Activated gamma-delta T cell treated with anti-CD3 and anti-CD28 coated beads, Interleukin-2, amount 50 U/mL, for 16 hours (primary cell): ENCODE data around the gene RAC3.

Source experiments
- DNase-seq: peaks from one replicate; pipeline ENCODE4 v3.0.0-alpha.2; 2020; ENCODE audit warnings: low read depth

Gene RAC3

DNA sequence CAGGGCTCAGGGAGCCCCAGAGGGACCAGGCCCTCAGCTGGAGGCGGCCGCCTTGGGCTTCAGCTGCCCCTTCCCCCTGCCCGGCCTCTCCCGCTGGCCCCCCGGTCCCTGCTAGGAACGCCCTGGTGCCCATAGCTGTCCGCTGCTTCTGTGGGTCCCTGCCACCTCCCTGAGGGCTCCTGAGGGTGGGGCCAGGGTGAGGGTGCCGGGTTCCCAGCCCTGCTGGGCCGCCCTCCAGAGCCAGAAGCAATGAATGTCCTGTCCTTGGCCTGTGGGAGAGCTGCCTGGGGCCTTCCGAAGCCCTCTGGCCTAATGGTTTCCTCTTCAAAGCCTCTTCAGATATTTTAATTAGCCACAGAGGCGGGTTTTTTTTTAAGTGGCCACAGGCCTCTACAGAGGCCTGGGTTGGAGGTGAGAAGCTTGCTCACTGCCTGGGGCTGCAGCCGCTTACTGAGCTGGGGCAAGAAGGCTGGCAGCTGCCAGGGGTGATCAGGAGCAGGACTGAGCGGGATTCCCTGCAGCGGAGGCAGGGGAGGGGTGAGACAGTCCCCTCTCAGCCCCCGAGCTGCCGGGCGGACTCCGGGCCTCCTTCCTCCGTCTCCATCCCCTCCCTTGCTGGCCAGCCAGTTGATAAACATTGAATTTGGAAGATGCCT is 18.7 kb upstream of the RAC3 start:
- DNase-seq: no peak

DNA sequence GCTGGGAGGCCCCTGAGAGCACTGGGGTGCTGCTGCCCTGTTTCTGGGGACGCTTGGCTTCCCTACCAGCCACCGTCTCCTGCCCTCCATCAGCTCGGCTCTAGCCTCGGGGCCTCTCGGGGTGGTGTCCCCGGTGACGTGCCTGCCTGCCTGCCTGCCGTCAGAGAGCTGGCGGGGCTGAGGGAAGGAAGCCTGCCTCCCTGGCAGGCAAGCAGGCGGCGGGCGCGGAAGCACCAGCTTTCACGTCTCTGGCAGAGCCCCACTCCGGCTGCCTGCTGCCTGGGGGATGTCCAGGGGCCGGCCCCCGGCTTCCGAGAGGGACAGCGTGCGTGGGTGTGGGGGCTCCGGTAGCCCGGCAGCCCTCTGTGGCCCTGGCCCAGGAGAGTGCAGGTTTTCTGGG is 18.1 kb upstream of the RAC3 start:
- no peak for DNase-seq

DNA sequence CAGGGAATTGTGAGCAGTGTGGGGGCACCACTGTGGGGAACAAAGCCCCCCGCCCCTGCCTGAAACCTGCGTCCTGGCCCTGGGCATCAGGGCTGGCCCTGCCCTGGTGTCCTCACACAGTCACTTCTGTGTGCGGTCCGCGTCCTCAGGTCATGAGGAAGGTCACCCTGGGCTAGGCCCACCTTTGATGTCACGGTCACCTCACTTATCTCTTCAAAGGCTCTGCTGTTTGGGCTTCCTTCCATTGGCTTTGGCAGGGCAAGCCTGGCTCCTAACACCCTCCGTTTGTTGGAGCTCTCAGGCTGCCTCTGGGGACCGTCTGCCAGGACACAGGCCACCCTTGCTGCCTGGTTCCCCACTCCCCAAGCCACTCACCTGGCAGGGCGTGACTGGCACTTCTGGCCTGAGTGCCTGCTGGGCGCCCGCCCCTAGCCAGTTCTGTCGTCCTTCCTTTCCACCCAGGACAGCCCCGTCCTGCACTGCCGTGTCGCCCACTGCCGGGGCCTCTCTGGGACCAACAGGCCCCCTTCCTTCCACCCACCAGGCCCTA is 17.6 kb upstream of the RAC3 start:
- DNase-seq: no peak

DNA sequence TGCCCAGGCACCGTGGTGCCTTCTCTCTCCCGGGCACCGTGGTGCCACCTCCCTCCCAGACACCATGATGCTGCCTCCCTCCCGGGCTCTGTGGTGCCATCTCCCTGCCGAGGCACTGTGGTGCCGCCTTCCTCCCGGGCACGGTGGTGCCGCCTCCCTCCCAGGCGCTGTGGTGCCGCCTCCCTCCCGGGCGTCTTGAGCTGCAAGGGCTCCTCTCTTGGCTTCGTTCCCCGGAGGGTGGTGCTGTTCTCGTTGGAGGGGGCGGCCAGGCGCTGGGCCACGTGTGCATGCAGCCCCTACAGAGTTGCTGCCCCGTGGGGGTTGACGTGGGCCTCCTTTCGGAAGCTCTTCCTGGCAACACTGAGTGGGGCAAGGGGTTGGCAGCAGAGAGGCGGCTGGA is 17.0 kb upstream of the RAC3 start:
- no peak for DNase-seq

DNA sequence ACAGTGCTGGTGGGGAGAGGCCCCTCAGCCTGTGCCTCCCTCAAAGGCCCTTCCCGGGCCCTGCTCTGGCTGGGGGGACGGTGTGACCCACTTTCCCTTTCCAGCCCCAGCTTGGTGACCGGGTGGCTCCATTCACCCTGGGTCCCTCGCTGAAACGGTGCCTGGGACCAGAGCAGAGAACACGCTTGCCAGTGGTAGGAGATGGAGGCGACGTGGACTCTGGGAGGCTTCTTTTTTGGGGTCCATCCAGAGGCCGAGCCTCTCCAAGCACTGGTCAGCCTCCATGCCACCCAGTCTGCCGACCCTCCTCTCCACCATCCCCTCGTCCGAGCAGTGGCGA is 16.5 kb upstream of the RAC3 start:
- DNase-seq: no peak

DNA sequence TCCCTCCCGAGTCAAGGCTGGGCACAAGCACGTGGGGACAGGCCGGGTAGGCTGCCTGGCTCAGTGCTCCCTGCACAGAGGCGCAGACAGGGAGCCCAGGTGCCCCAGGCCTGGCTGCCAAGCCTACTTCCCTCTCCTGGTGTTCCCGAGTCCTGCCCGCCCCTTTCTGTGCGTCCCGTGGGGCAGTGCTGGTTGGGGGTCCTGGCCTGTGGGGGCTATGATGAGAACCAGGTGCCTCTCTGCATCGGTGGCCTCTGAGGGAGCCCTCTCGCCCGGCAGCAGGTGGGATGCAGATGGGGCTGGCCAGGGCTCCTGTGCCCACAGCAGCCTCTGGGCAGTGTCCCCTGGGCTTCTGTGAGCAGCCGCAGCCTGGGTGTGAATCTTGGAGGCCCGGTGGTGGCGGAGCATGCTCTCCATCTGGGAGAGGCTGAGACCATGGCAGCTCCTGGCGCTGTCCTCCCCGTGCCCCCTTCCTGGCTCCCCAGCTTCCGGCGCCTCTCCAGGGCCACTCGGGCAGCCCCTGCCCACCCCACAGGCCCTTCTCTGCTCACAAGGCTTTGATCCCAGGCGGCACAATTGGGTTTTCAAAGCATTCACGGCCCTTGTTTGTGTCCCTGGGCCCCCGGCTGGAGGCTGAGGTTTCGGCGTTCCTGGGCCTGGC is 16.0 kb upstream of the RAC3 start:
- no peak for DNase-seq

DNA sequence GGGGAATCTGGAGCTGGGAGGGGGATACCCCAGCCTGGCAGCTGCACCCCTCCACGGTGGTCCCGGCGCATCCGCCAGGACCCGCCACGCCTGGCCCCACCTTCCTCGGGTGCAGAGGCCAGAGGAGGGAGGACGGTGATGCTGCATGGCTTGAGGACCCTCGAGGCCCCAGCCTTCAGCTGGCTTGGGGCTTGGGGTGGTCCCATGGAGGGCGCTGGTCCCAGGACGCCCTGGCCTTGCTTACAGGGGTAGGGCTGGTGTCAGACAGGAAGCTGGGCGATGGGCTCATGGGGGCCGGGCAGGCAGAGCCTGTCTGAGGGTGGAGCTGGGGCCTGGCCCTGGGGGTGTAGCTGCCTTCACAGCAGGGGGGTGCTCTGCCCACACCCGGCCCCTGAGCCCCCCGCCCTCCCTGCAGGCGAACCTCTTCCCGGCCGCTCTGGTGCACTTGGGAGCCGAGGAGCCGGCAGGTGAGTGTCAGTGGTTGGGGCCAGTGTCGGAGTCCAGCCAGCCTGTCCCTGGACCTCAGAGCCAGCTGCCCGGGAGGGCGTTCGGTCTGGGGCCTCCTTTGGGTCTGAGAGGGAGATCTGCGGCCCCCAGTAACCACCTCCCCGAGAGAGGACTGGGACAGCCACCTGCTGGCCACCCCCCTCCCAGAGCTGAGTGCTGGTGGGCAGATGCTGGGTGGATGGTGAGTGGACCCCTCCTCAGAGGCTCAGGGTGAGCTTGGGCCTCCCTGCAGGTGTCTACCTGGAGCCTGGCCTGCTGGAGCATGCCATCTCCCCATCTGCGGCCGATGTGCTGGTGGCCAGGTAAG is 15.2 kb upstream of the RAC3 start:
- no peak for DNase-seq

DNA sequence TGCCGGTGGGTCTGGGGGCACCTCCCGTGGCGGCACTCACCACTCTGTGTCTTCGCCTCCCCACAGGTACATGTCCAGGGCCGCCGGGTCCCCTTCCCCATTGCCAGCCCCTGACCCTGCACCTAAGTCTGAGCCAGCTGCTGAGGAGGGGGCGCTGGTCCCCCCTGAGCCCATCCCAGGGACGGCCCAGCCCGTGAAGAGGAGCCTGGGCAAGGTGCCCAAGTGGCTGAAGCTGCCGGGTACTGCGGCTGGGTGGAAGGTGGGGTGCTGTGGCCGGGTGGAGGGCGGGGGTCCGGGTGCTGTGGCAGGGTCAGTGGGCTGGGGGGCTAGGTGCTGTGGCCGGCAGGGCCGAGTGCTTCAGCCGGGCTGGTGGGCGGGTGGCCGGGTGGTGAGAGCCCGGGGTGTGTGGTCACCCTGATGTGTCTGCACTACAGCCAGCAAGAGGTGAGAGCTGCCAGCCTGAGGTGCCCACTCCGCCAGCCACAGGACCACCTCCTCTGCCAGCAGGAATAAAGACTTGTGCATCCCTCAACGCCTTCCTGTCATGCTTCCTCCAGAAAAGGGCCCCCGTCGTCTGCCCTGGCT is 14.5 kb upstream of the RAC3 start:
- DNase-seq: no peak

DNA sequence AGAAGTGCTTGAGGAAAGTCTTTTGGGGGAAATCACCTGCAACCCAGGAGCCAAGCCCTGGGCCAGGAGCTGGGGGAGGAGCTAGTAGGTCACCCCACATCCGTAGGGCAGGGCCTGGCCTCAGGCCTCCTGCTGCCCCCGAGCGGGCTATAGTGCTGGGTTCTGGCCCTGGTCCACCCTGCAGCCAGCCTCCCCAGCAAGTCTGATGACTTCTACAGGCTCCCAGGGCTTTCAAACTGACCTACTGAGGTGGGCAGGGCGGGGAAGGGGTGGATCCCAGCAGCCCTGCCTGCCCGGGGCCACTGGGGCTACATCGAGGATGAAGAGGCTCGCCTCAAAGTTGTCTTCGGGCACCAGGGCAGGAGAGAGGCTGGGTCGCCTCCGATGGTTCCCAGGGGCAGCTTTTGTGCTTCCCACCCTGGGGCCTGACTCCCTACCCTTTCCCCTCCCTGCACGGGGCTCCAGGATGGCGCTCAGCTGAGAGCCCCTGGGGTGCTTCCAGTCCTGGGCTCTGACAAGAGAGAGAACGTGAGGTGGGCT is 13.8 kb upstream of the RAC3 start:
- DNase-seq: no peak

DNA sequence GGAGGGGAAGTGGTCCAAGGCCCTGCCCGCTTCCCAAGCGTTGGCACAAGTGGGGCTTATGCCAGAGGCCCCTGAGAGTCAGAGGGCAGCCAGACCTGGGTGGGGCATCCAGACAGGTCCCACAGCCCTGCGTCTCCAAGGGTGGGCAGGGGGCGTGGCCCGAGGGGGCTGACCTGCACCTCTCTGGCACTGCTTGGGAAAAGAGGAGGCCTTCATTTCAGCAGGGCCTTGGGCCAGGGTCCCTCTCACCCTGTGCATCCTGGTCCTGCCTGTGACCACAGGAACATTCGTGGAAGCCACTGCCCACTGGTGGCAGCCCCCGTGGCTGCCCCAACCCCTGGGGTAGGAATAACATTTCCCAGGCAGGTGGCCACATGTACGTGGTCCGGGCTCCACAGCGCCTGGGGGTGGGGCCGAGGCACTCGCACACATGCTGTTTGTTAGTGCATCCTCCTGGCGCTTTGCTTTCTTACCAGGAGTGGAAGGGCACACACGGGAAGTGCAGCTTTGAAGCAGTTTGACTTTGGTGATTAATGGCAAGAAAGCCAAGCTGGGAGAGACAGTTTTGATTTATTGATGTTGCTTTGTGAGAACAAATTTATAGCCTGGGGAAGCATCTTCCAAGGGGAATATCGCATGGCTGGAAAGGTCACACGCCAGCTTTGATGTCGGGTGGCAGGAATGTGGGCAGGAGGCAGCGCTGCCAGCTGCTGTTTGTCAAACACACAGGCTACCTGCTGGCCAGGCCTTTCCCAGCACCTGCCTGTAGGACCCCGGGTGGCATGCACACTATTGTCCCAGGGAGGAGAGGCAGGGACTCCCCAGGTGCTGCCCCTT is 13.1 kb upstream of the RAC3 start:
- DNase-seq: no peak

DNA sequence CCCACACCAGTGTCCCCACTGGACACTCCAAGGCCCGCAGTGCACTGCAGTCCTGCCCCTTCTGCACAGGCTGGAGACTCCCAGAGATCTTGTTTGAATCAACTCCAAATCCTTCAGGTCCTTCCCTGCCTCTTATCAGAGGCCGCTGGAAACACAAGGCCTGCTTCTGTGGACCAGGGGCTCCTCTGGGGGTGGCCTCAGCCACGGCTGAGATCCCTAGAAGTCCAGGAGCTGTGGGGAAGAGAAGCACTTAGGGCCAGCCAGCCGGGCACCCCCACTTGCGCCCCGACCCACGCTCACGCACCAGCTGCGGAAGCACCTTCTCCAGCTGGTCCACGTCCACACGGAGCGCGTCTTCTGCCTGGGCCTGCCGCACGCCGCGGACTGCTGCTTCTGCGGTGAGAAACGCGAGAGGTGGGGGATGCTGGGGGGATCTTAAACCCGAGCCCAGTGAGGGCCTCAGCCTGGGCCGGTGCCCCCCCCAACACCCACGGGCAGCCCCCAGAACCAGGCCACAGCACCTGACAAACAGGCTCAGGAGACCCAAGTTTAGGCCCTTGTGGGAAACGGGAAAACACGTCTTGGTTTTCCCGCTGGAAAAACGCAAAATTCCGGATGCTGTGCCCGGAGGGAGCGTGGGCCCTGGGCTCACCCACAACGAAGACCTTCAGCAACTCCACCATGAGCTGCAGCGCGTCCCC is 12.3 kb upstream of the RAC3 start:
- no peak for DNase-seq

DNA sequence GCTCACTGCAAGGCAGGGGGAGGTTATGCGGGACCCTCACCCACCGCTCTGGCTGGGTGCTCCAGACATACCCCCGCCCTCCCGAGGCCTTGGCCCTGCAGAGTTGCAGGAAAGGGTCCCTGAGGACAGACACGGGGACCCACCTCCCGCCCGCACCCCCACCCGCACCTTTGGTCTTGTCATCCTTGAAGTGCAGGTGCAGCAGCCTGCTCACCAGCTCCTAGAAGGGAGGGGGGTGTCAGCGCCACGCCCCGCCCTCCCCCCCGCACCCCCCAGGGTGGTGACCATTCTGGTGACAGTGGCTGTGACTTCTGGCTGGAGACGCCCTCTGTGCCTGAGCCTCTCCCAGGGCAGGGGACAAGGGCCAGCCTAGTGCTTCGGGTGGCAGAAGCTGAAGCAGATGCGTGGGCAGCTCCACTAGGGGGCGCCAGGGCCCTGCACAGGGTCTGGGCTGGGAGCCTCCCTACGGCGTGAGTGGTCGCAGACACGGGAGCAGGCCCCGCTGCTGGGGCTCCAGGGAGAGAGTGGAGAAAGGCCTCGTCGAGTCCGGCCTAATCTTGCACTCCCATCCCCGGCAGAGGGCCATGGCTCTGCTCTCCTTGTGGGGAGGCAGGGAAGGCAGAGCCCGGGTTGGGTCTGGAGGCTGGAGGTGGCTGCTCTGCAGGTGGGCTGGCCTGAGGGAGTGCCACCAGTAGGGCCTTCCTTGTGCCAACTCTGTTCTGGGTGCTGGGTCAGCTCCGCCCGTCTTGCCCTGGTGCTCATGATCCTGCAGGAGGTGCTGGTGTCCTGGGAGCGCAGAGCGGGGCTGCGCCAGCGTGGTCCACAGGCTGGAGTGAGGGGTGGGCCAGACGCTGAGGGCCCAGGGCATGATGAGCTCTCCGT is 11.5 kb upstream of the RAC3 start:
- peak; percentile 39 for DNase-seq

DNA sequence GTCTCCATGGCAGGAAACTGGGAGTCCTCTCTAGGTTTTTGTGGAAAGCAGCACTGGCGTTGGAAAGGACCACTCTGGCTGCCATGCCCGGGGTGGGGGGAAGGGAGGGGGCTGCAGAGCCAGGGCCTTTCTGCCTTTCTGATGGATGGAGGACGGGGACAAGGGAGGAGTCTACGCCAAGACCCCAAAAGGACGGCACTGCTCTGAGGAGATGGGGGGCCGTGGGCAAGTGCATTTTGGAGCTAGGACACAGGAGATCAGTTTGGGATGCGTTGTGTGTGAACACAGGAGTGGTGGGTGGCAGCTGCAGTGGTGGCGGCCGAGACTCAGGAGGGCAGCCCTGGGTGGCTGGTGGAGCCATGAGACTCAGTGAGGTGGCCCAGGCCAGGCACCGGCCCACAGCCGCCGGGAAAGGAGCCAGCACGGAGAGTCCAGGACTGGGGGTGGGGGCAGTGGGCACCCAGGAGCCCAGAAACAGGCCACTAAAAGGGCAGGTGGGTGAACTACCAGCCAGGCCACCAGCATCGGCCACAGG is 10.8 kb upstream of the RAC3 start:
- no peak for DNase-seq

DNA sequence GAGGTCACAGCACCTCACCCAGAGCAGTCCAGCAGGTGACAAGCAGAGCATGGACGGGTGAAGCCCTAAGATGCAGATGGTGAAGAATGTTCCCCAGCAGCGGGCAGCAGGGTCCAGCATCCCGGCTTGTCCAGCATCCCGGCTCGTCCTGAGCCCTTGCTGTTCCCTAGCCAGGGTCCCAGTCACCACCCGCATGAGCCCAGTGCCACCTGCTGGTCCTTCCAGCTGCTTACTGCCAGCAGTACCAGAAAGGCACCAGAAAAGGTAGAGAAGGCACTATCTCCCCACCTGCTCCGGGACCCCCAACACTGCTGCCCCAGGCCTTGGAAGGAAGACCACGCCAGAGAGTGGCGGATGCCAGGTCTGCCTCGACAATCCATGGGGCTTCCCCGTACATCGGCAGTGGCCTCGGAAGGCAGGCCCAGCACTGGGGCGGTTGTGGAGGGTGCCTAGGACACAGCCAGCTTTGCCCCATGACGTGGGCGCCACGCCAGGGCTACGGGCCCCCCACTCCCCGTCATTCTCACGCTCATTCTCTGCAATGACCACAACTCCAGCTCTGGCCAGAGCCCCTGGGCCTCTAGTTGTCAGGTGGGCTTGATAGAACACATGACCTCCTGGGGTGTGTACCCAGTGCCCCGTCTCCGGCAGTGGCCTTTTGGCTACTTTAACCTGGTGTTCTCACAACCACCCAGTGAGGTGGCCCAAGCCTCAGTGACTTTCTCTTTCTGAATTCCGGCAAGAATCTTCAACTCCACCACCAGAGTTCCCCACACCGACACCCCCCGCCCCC is 10.2 kb upstream of the RAC3 start:
- no peak for DNase-seq

DNA sequence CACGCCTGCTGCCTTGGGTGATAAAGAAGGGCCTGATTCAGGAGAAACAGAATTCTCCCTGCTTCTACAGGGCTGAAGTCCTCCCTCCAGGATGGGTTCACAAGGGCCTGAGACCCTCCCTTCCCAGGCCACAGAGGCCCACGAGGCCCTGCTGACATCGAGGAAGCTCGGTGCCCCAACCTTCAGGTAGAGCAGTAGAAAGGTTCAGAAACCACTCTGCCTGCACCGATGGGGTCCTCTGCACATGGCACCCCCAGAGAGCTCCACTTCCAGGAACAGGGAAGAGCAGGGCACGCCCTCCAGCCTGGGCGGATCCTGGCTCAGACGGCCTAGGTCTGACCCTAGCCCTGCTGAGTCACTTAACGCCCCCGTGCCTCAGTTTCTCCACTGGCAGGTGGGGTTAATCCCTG is 9.6 kb upstream of the RAC3 start:
- DNase-seq: no peak

DNA sequence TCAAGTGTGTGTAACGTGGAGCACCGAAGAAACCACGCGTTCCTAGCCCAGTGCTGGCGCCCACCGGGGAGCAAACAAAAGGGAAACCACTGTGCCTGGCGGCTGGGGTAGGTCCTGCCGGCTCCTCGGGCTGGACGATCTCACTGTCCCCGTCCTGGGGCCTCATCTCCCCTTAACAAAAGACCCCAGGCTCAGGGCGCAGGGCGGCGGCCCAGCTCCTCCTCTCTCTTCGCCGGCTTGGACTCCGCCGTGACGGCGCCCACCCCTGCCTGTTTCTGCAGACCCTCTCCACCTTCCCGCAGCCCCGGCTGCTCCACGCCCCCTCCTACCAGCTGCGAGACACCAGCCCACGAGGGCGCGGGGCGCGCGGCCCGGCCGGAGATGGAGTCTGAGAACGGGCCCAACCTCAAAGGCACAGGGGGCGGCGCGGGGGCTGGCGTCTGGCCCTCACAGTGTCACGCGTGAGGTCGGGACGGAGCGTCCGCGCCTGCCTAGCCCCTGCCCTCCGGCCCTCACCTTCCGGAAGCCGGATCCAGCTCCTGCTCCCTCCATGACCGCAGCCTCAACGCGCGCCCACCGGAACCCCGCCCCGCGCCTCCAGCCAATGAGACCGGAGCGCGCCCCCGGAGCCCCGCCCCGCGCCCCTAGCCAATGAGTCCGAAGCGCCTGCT is 9.0 kb upstream of the RAC3 start, which contains the start of gene CENPX:
Gene CENPX, minus strand, starts transcription at position 569 of the 671 bp plus-strand sequence. Its CDS starts 17 bp downstream, at position 552.
- DNase-seq: no peak

DNA sequence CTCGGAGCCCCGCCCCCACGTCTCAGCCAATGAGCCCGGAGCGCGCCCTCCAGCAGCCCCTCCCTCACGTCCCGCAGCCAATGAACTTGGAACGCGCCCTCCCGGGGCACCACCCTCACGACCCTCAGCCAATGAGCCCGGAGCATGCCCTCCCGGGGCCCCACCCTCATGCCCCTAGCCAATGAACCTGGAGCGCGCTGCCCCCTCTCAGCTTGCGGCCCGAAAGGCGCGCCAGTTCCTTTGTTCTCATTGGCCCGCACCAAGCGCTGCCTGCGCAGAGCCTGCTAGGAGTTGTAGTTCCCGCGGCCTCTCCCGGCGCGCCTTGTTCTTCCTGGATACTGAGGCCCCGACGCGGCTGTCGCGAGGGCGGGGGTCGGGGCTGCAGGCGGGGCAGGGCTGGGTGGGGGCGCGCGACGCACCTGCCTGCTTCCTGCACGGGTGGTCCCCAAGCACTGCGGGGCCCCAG is 8.5 kb upstream of the RAC3 start, which contains the start of gene LRRC45:
Gene LRRC45, plus strand, starts transcription at position 325 of the 466 bp plus-strand sequence. CDS start 339 bp downstream, outside the sequence.
- peak; percentile 100 for DNase-seq
